ENCODE data around the gene INKA1. TPM values are rescaled to one million over a fixed set of nuclear protein-coding genes. Genes with fewer than 3 reads are reported as not detected.
A peak's percentile ranks its signal among the peaks of the same experiment; 100 is the strongest.

Gene INKA1
- total RNA-seq (1 to 10 TPM; 5.6 to 7.6 TPM), polyA plus RNA-seq (ENCODE audit: insufficient read length in 2 of 2) (1 to 10 TPM; 6.9 to 7.6 TPM)
- long read RNA-seq, donor 1, transcript INKA1-201 (2 exons, 1,040 nt): major isoform, 12 of 12 reads
- long read RNA-seq, donor 1, partial matches to known transcripts: 0 of 12 reads
- long read RNA-seq, donor 1, other reads (novel, unspliced or antisense): 0 of 12 reads
- long read RNA-seq, donor 2, partial matches to known transcripts: 0 of 2 reads
- long read RNA-seq, donor 2, other reads (novel, unspliced or antisense): 0 of 2 reads
- long read RNA-seq, donor 3, partial matches to known transcripts: 0 of 3 reads
- long read RNA-seq, donor 3, other reads (novel, unspliced or antisense): 0 of 3 reads
- long read RNA-seq, donor 4, transcript INKA1-201 (2 exons, 1,040 nt): major isoform, 18 of 23 reads
- long read RNA-seq, donor 4, partial matches to known transcripts: 5 of 23 reads
- long read RNA-seq, donor 4, other reads (novel, unspliced or antisense): 0 of 23 reads

DNA sequence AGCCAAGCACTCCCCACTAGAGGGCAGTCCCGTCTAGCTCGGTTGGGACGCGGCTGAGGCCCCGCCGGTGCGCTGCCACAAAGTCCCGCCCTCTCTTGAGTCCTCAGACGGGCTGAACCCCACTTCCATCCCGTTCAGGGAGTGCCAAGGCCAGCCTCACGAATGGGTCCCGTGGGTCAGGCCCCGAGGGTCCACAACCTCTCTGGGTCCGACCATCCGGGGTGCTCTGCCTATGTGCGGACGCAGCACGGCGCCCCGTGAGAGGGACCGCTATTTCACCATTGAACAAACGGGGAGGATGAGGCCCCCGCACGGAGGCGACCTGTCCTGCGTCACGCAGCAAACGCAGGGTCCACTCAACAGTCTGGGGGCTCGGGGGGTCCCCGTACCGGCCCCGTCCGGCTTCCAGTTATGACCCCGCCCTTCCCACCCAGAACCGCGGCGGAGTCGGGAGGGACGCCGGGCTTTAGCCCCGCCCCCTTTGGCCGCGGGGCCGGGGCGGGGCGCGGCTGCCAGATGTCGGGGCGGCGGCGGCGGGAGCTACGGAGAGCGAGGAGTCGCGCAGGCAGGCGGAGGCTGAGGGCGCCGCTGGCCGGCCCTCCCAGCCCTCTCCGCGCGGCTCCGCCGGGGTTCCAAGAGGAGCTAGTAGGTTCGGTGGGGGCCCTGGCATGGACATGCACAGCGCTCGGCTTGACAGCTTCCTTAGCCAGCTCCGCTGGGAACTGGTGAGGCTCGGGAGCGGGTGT lies at the start of gene INKA1:
TSS of gene INKA1 (plus strand) at position 543 of the 746 bp plus-strand sequence. CDS start at position 675, 132 bp downstream.
- no peaks in the 10 kb centered on the region for H3K9me3 ChIP-seq (ENCODE audit: control insufficient read depth, insufficient read depth, low read length)
- WGBS (ENCODE audit: insufficient coverage): under 1% methylated on average over 71 of the region's 71 CpGs
- no peaks in the 10 kb centered on the region for H3K27me3 ChIP-seq (ENCODE audit: control insufficient read depth, insufficient read depth, low read length)
- peaks cover 53% of the 10 kb centered on the region for H3K4me1 ChIP-seq (ENCODE audit: control insufficient read depth, insufficient read depth, low read length)
- H3K27ac ChIP-seq (ENCODE audit: low read depth, low read length): peak within 1 kb of the TSS; percentile 87
- peak; percentile 82 to 96 (median 83) for DNase-seq (ENCODE audit: low read depth in 4 of 6, low spot score in 6 of 6)
- H3K4me3 ChIP-seq (ENCODE audit: low read depth, low read length): peak within 1 kb of the TSS; percentile 86
- peaks cover 14% of the 10 kb centered on the region for H3K36me3 ChIP-seq (ENCODE audit: control insufficient read depth, insufficient read depth, low read length)

DNA sequence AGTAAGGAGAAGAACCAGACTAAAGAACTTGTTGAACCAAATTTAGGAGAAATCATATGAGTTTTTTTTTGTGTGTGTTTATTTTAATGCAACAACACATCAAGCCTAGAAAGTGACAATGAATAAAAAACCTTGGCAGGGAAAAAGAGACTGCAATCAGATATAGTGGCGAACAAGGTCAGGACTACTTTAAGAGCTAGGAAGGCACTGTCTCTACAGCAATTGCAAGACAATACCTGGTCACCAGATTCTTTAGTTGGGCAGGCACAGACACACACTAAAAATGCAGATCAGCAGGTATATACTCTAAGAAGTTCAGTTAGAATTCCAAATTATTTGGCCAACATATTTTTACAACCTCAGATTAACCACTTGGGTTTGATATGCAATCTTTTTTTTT lies 48.5 kb upstream of the INKA1 start:
- no peak for DNase-seq (ENCODE audit: low read depth in 4 of 6, low spot score in 6 of 6)
- 100% methylated on average over 1 of the region's 1 CpG for WGBS (ENCODE audit: insufficient coverage)
- H3K4me3 ChIP-seq (ENCODE audit: low read depth, low read length): no peak overlapping the region
- no peak overlapping the region for H3K27ac ChIP-seq (ENCODE audit: low read depth, low read length)
- no peaks in the 10 kb centered on the region for H3K4me1 ChIP-seq (ENCODE audit: control insufficient read depth, insufficient read depth, low read length)
- H3K9me3 ChIP-seq (ENCODE audit: control insufficient read depth, insufficient read depth, low read length): no peaks in the 10 kb centered on the region
- peaks cover 5% of the 10 kb centered on the region for H3K36me3 ChIP-seq (ENCODE audit: control insufficient read depth, insufficient read depth, low read length)
- no peaks in the 10 kb centered on the region for H3K27me3 ChIP-seq (ENCODE audit: control insufficient read depth, insufficient read depth, low read length)

DNA sequence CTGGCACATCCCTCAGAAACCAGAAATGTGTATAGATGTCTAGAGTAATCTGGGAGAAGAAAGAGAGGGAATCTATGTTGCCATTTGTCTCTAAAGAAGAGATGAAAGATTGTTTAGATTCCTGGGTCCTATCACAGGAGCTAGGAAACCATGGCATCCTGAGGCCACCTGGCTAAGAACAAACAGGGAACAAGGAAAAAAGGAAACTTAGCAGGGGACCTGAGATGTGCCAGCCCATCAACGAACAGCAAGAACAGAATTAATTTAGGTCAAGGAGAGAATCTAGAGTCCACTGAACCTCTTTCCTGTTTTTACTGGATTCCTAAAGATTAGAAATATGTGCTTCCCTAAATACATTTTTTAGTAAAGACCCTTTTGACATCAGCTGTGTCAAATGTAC lies 47.0 kb upstream of the INKA1 start:
- H3K27ac ChIP-seq (ENCODE audit: low read depth, low read length): no peak overlapping the region
- H3K36me3 ChIP-seq (ENCODE audit: control insufficient read depth, insufficient read depth, low read length): no peaks in the 10 kb centered on the region
- DNase-seq (ENCODE audit: low read depth in 4 of 6, low spot score in 6 of 6): no peak
- H3K4me3 ChIP-seq (ENCODE audit: low read depth, low read length): no peak overlapping the region
- WGBS (ENCODE audit: insufficient coverage): no CpG with 5 or more reads among the region's 1 CpG
- no peaks in the 10 kb centered on the region for H3K9me3 ChIP-seq (ENCODE audit: control insufficient read depth, insufficient read depth, low read length)
- no peaks in the 10 kb centered on the region for H3K27me3 ChIP-seq (ENCODE audit: control insufficient read depth, insufficient read depth, low read length)
- H3K4me1 ChIP-seq (ENCODE audit: control insufficient read depth, insufficient read depth, low read length): no peaks in the 10 kb centered on the region

DNA sequence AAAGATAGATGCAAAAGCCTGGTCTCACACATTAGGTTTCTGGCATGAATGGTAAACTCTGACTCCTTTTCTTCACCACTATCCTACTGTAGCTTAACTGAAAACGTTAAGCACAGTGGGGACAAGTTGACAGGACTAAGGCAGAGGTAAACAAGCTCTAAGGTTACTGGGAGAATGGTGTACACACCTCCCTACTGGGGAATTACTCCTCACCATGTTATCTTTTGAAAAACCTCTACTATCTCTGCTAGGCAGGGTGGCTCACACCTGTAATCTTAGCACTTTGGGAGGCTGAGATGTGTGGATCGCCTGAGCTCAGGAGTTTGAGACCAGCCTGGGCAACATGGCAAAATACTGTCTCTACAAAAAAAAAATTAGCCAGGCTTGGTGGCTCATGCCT lies 45.9 kb upstream of the INKA1 start:
- DNase-seq (ENCODE audit: low read depth in 4 of 6, low spot score in 6 of 6): no peak
- H3K27me3 ChIP-seq (ENCODE audit: control insufficient read depth, insufficient read depth, low read length): no peaks in the 10 kb centered on the region
- peaks cover 3% of the 10 kb centered on the region for H3K36me3 ChIP-seq (ENCODE audit: control insufficient read depth, insufficient read depth, low read length)
- no peaks in the 10 kb centered on the region for H3K9me3 ChIP-seq (ENCODE audit: control insufficient read depth, insufficient read depth, low read length)
- H3K4me1 ChIP-seq (ENCODE audit: control insufficient read depth, insufficient read depth, low read length): no peaks in the 10 kb centered on the region
- no peak overlapping the region for H3K4me3 ChIP-seq (ENCODE audit: low read depth, low read length)
- no peak overlapping the region for H3K27ac ChIP-seq (ENCODE audit: low read depth, low read length)
- WGBS (ENCODE audit: insufficient coverage): 89% methylated on average over 1 of the region's 2 CpGs

DNA sequence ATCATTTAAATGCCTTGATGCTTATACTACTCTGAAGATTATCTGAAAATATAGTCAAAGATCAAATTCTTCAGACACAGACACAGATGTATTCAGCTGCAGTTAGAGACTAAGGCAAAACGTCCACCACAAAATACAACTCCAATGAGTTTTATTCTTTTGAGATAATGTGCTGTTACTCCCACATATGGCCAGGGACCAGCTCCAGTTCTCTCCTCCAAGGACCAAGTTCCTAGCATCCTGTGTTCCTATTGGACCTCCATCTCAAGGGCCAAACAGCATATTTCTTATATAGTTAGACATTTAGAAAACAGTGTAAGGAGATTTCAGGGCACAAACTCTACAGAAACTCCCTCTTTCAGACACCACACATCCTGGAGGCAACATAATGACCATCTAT lies 43.8 kb upstream of the INKA1 start:
- Histone ChIP-seq H3K36me3 (ENCODE audit: control insufficient read depth, insufficient read depth, low read length) (peaks cover 3% of the 10 kb centered on the region), H3K4me3 (ENCODE audit: low read depth, low read length) (no peak overlapping the region), H3K27me3 (ENCODE audit: control insufficient read depth, insufficient read depth, low read length) (no peaks in the 10 kb centered on the region), H3K27ac (ENCODE audit: low read depth, low read length) (no peak overlapping the region), H3K9me3 (ENCODE audit: control insufficient read depth, insufficient read depth, low read length) (no peaks in the 10 kb centered on the region), H3K4me1 (ENCODE audit: control insufficient read depth, insufficient read depth, low read length) (no peaks in the 10 kb centered on the region)
- DNase-seq (ENCODE audit: low read depth in 4 of 6, low spot score in 6 of 6): no peak
- no CpG with 5 or more reads among the region's 1 CpG for WGBS (ENCODE audit: insufficient coverage)

DNA sequence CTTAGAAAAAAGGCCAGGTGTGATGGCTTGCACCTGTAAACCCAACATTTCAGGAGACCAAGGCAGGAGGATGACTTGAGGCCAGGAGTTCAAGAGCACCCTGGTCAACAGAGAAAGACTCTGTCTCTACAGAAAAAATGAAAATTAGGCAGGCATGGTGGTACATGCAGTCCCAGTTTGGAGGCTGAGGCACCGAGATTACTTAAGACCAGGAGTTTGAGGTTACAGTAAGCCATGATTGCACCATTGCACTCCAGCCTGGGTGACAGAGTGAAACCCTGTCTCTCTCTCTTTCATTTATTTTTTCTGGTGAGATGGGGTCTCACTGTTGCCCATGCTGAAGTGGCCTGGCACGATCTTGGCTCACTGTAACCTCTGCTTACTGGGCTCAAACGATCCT lies 41.4 kb upstream of the INKA1 start:
- H3K27ac ChIP-seq (ENCODE audit: low read depth, low read length): no peak overlapping the region
- H3K36me3 ChIP-seq (ENCODE audit: control insufficient read depth, insufficient read depth, low read length): peaks cover 9% of the 10 kb centered on the region
- no peaks in the 10 kb centered on the region for H3K9me3 ChIP-seq (ENCODE audit: control insufficient read depth, insufficient read depth, low read length)
- WGBS (ENCODE audit: insufficient coverage): 90% methylated on average over 2 of the region's 3 CpGs
- no peaks in the 10 kb centered on the region for H3K27me3 ChIP-seq (ENCODE audit: control insufficient read depth, insufficient read depth, low read length)
- H3K4me3 ChIP-seq (ENCODE audit: low read depth, low read length): no peak overlapping the region
- H3K4me1 ChIP-seq (ENCODE audit: control insufficient read depth, insufficient read depth, low read length): no peaks in the 10 kb centered on the region
- DNase-seq (ENCODE audit: low read depth in 4 of 6, low spot score in 6 of 6): no peak

DNA sequence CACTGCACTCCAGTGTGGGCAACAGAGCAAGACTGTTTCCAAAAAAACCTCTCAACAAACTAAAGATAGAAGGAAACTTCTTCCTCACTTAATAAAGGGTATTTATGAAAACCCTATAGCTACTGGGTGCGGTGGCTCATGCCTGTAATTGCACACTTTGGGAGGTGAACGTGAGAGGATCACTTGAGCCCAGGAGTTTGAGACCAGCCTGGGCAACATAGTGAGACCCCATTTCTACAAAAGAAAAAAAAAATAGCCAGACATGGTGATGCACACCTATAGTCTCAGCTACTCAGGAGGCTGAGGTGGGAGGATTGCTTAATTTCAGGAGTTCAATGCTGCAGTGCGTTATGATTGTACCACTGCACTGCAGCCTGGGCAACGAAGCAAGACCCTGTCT lies 39.1 kb upstream of the INKA1 start:
- DNase-seq (ENCODE audit: low read depth in 4 of 6, low spot score in 6 of 6): no peak
- Histone ChIP-seq H3K36me3 (ENCODE audit: control insufficient read depth, insufficient read depth, low read length) (peaks cover 9% of the 10 kb centered on the region), H3K27ac (ENCODE audit: low read depth, low read length) (no peak overlapping the region), H3K27me3 (ENCODE audit: control insufficient read depth, insufficient read depth, low read length) (no peaks in the 10 kb centered on the region), H3K9me3 (ENCODE audit: control insufficient read depth, insufficient read depth, low read length) (no peaks in the 10 kb centered on the region), H3K4me3 (ENCODE audit: low read depth, low read length) (no peak overlapping the region), H3K4me1 (ENCODE audit: control insufficient read depth, insufficient read depth, low read length) (no peaks in the 10 kb centered on the region)
- no CpG with 5 or more reads among the region's 4 CpGs for WGBS (ENCODE audit: insufficient coverage)

DNA sequence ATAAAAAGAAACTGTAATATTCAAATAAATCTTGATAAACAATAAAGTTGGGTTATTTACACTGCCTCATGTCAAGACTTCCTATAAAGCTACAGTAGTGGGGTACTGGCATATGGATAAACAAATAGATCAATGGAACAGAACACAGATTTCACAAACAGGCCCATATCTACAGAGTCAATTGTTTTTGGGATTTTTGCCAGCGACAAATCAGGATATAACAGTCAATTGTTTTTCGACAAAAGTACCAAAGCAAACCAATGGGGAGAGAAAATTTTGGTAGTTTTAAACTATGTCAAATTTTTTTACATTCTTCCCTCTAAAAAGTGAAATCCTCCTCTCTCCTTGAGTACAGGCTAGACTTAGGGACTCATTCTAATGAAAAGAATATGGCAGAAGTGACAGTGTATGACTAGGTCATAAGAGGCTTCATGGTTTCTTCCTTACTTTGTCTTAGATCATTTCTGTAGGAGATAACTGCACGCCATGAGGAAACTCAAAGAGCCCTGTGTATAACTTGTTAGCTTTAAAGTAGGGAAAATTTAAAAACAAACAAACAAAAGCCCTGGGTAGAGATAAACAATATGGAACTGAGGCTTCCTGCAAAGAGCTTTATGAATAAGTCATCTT lies 33.7 kb upstream of the INKA1 start:
- no CpG with 5 or more reads among the region's 3 CpGs for WGBS (ENCODE audit: insufficient coverage)
- DNase-seq (ENCODE audit: low read depth in 4 of 6, low spot score in 6 of 6): no peak
- Histone ChIP-seq H3K4me1 (ENCODE audit: control insufficient read depth, insufficient read depth, low read length) (no peaks in the 10 kb centered on the region), H3K36me3 (ENCODE audit: control insufficient read depth, insufficient read depth, low read length) (peaks cover 10% of the 10 kb centered on the region), H3K27me3 (ENCODE audit: control insufficient read depth, insufficient read depth, low read length) (no peaks in the 10 kb centered on the region), H3K27ac (ENCODE audit: low read depth, low read length) (no peak overlapping the region), H3K9me3 (ENCODE audit: control insufficient read depth, insufficient read depth, low read length) (no peaks in the 10 kb centered on the region), H3K4me3 (ENCODE audit: low read depth, low read length) (no peak overlapping the region)

DNA sequence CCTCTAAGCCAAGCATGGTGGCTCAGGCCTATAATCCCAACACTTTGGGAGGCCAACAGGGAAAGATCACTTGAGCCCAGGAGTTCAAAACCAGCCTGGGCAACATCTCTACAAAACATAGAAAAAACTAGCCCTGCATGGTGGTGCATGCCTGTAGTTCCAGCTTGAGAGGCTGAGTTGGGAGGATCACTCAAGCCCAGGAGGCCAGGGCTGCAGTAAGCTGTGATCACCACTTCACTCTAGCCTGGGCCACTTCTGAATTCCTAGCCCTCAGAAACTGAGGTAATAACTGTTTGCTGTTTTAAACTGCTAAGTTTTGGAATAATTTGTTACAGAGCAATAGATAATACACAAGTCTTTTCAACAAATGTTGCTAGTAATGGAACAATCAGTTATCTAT lies 33.1 kb upstream of the INKA1 start:
- Histone ChIP-seq H3K4me3 (ENCODE audit: low read depth, low read length) (no peak overlapping the region), H3K9me3 (ENCODE audit: control insufficient read depth, insufficient read depth, low read length) (no peaks in the 10 kb centered on the region), H3K36me3 (ENCODE audit: control insufficient read depth, insufficient read depth, low read length) (peaks cover 7% of the 10 kb centered on the region), H3K27ac (ENCODE audit: low read depth, low read length) (no peak overlapping the region), H3K27me3 (ENCODE audit: control insufficient read depth, insufficient read depth, low read length) (no peaks in the 10 kb centered on the region), H3K4me1 (ENCODE audit: control insufficient read depth, insufficient read depth, low read length) (no peaks in the 10 kb centered on the region)
- DNase-seq (ENCODE audit: low read depth in 4 of 6, low spot score in 6 of 6): no peak

Data from spinal cord (tissue), 10 donors.